Activated CD8-positive, alpha-beta T cell treated with anti-CD3 and anti-CD28 coated beads, Interleukin-2, amount 10 ng/mL, durations not matched to agents 7 days and 5 days (primary cell): Measurements from ENCODE around the gene LMF1. TPM values are rescaled to one million over a fixed set of nuclear protein-coding genes. Genes with fewer than 3 reads are reported as not detected.
"Not testable (repeated sequence)": the region's sequence is repeated elsewhere in the genome, so short reads cannot be mapped to it uniquely, and the experiment has no call there.

Experiments used
- ATAC-seq: fragments of 150-1000 bp; cut with Tn5 transposase; one replicate; pipeline ENCODE4 v1.10.0; 2021; ENCODE audit warnings: moderate library complexity
- CTCF ChIA-PET: fragments of 350-600 bp; sonication (Branson Sonifier 250); formaldehyde crosslinking; loops from one replicate; lab custom pipeline; 2021; ENCODE audit warnings: antibody characterized with exemption; lab: Charles Lee
- POLR2A ChIA-PET: fragments of 350-600 bp; sonication (Branson Sonifier 250); formaldehyde crosslinking; loops from one replicate; lab custom pipeline; 2021; ENCODE audit warnings: antibody characterized with exemption; lab: Charles Lee
- DNase-seq: peaks from one replicate; pipeline ENCODE4 v3.0.0-alpha.2; 2020
- H3K27ac Mint-ChIP-seq: one replicate; pipeline ENCODE4 v1.8.0; 2021; ENCODE audit warnings: mild to moderate bottlenecking, mixed read lengths
- H3K27me3 Mint-ChIP-seq: one replicate; pipeline ENCODE4 v1.8.0; 2021; ENCODE audit warnings: low read depth, mixed read lengths
- H3K36me3 Mint-ChIP-seq: one replicate; pipeline ENCODE4 v1.8.0; 2021; ENCODE audit warnings: low read depth, mixed read lengths
- H3K4me1 Mint-ChIP-seq: one replicate; pipeline ENCODE4 v1.8.0; 2021; ENCODE audit warnings: low read depth, mixed read lengths
- H3K4me3 Mint-ChIP-seq: one replicate; pipeline ENCODE4 v1.8.0; 2021; ENCODE audit warnings: mild to moderate bottlenecking, mixed read lengths
- H3K9me3 Mint-ChIP-seq: one replicate; pipeline ENCODE4 v1.8.0; 2022; ENCODE audit warnings: mixed read lengths; ENCODE audit not compliant: insufficient read depth
- total RNA-seq, 2 experiments: library from RNA; stranded (reverse); gene quantifications; one replicate each; pipeline ENCODE4 v1.2.3, GENCODE V29; 2021

Gene LMF1
- total RNA-seq, 2 experiments from 2014 or later: 14.3 to 17.4 TPM

DNA sequence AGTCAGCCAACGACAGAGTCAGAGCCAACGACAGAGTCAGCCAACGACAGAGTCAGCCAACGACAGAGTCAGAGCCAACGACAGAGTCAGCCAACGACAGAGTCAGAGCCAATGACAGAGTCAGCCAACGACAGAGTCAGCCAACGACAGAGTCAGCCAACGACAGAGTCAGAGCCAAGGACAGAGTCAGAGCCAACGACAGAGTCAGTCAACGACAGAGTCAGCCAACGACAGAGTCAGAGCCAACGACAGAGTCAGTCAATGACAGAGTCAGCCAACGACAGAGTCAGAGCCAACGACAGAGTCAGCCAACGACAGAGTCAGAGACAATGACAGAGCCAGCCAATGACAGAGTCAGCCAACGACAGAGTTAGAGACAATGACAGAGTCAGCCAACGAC is 22.0 kb downstream of the LMF1 start:
- CTCF ChIA-PET, H3K36me3 Mint-ChIP-seq, ATAC-seq, POLR2A ChIA-PET, H3K4me1 Mint-ChIP-seq, DNase-seq, H3K27ac Mint-ChIP-seq, H3K4me3 Mint-ChIP-seq, H3K27me3 Mint-ChIP-seq, H3K9me3 Mint-ChIP-seq: not testable (repeated sequence)

DNA sequence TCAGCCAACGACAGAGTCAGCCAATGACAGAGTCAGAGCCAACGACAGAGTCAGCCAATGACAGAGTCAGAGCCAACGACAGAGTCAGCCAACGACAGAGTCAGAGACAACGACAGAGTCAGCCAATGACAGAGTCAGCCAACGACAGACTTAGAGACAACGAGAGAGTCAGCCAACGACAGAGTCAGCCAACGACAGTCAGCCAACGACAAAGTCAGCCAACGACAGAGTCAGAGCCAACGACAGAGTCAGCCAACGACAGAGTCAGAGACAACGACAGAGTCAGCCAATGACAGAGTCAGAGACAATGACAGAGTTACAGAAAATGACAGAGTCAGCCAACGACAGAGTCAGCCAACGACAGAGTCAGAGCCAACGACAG is 22.9 kb downstream of the LMF1 start:
- CTCF ChIA-PET, H3K9me3 Mint-ChIP-seq, DNase-seq, H3K4me1 Mint-ChIP-seq, H3K27me3 Mint-ChIP-seq, H3K27ac Mint-ChIP-seq, H3K36me3 Mint-ChIP-seq, ATAC-seq, POLR2A ChIA-PET, H3K4me3 Mint-ChIP-seq: not testable (repeated sequence)

DNA sequence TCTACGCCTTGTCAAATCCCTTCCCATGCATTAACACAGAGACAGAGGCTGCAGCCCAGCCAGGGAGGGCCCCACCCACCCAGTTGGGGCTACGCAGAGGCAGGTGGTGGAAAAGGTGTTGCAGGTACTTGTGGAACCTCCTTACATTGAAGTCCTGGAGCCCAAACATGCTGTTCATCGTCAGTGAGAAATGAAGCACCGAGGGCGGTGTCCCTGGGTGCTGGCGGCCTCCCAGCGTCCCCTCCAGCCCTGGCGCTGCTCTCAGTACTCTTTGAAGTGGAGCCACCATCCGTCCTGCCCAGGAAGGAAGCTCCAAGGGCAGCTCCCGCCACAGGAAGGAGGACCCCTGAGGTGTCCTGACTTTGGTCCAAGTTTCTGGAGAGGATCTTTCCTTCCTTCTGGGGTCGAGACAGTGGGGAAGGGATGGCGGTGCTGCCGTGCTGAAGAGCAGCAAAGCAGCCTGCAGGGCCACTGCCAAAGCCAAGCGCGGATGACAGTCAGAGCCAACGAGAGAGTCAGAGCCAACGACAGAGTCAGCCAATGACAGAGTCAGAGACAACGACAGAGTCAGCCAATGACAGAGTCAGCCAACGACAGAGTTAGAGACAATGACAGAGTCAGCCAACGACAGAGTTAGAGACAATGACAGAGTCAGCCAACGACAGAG is 23.4 kb downstream of the LMF1 start:
- no peak for ATAC-seq
- Mint-ChIP-seq H3K27me3 (no peaks in the 10 kb centered on the region), H3K36me3 (peaks cover 10% of the 10 kb centered on the region), H3K4me3 (no peak overlapping the region), H3K9me3 (peaks cover 4% of the 10 kb centered on the region), H3K27ac (no peak overlapping the region), H3K4me1 (no peaks in the 10 kb centered on the region)
- ChIA-PET CTCF (no interaction called here), POLR2A (no interaction called here)
- no peak for DNase-seq

DNA sequence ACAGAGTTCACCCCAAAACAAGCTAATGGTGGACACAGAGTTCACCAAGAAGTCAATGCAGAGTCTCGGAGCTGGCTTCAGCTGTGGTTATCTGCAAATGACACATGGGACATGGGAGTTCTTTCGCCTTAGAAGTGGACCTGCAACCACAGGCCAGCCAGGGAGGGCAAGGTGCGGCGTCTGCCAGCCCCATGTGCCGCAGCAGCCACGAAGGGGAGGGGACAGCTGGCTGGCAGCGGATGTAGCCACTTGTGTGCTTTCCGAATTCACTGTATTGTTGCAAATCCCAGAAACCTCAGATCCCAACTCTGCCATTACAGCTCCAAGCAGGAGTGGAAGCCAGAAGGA is 24.8 kb downstream of the LMF1 start:
- Mint-ChIP-seq H3K4me1 (no peaks in the 10 kb centered on the region), H3K36me3 (peaks cover 21% of the 10 kb centered on the region), H3K27me3 (no peaks in the 10 kb centered on the region), H3K27ac (no peak overlapping the region), H3K4me3 (no peak overlapping the region), H3K9me3 (peaks cover 12% of the 10 kb centered on the region)
- DNase-seq (no peak), ATAC-seq (no peak)
- ChIA-PET POLR2A (no interaction called here), CTCF (no interaction called here)

DNA sequence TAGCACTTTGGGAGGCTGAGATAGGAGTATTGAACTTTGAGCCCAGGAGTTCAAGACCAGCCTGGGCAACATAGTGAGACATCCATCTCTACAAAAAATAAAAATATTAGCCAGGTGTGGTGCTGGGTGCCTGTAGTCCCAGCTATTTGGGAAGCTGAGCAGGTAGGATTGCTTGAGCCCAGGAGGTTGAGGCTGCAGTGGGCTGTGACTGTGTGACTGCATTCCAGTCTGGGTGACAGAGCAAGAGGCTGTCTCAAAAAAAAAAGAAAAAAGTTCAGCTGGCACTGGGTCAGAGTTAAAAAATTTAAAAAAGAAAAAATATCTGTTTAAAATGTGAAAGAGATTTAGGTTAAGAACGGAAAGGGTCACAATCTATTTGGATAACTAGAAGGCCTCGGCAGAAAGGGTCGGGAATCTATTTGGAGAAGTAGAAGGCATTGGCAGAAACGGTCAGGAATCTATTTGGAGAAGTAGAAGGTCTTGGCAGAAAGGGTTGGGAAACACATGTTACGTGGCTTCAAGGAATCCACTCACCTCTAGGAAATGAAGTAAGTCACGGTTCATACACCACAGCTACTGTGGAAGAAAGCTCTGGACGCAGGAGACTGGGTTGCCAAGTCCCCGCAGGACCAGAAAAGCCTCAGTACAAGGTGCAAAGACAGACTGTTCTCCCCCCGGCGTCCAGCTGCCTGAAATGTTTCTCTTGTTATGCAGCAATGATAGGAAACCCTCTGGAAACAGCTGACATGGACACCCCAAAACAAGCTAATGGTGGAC is 25.3 kb downstream of the LMF1 start:
- Mint-ChIP-seq H3K4me3 (no peak overlapping the region), H3K27ac (no peak overlapping the region)
- no peak for DNase-seq

DNA sequence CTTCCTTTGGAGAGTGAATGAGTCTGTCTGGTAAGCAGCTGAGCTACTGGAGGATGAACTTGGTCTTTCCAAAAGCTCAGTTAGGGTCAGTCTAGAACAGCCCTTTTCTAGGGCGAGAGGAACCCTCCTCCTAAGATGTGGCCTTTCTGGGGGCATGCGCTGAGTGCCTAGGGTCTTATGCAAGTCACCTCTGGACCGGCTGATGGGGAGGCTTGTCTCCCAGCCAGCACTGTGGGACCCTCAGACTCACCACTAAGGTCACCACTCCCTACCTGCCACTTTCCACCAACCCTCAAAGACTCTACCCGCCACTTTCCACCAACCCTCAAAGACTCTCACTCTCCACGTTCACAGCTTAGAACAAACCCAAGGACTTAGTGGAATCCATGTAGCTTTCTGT is 26.8 kb downstream of the LMF1 start:
- no peak overlapping the region for H3K27ac Mint-ChIP-seq
- no peak for DNase-seq
- POLR2A ChIA-PET: no interaction called here
- peaks cover 24% of the 10 kb centered on the region for H3K36me3 Mint-ChIP-seq
- H3K4me3 Mint-ChIP-seq: no peak overlapping the region
- CTCF ChIA-PET: no interaction called here
- no peak for ATAC-seq
- no peaks in the 10 kb centered on the region for H3K27me3 Mint-ChIP-seq
- H3K4me1 Mint-ChIP-seq: peaks cover 1% of the 10 kb centered on the region
- H3K9me3 Mint-ChIP-seq: peaks cover 12% of the 10 kb centered on the region

More for the DNA sequence above, 25.3 kb downstream of the LMF1 start:
- H3K4me1 Mint-ChIP-seq: peaks cover 1% of the 10 kb centered on the region
- H3K27me3 Mint-ChIP-seq: no peaks in the 10 kb centered on the region
- CTCF ChIA-PET: no interaction called here
- no peak for ATAC-seq
- POLR2A ChIA-PET: no interaction called here
- peaks cover 12% of the 10 kb centered on the region for H3K9me3 Mint-ChIP-seq
- H3K36me3 Mint-ChIP-seq: peaks cover 24% of the 10 kb centered on the region

DNA sequence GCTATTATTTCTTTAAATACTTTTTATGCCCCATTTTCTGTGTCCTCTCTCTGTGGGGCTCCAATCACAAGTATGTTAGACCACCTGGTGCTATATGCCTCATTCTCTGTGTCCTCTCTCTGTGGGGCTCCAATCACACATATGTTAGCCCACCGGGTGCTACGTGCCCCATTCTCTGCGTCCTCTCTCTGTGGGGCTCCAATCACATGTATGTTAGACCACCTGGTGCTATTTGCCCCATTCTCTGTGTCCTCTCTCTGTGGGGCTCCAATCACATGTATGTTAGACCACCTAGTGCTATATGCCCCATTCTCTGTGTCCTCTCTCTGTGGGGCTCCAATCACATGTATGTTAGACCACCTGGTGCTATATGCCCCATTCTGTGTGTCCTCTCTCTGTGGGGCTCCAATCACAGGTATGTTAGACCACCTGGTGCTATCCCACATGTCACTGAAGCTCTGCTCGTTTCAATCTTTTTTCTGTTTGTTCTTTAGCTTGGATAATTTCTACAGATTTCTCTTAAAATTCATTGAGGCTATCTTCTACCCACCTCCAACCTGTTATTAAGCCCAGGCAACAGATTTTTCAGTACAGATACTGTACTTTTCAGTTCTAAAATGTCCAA is 28.2 kb downstream of the LMF1 start:
- DNase-seq (no peak), ATAC-seq (no peak)
- peaks cover 12% of the 10 kb centered on the region for H3K9me3 Mint-ChIP-seq
- H3K4me3 Mint-ChIP-seq: no peak overlapping the region
- H3K36me3 Mint-ChIP-seq: peaks cover 24% of the 10 kb centered on the region
- ChIA-PET CTCF (no interaction called here), POLR2A (no interaction called here)
- H3K27ac Mint-ChIP-seq: no peak overlapping the region
- peaks cover 1% of the 10 kb centered on the region for H3K4me1 Mint-ChIP-seq
- H3K27me3 Mint-ChIP-seq: no peaks in the 10 kb centered on the region

DNA sequence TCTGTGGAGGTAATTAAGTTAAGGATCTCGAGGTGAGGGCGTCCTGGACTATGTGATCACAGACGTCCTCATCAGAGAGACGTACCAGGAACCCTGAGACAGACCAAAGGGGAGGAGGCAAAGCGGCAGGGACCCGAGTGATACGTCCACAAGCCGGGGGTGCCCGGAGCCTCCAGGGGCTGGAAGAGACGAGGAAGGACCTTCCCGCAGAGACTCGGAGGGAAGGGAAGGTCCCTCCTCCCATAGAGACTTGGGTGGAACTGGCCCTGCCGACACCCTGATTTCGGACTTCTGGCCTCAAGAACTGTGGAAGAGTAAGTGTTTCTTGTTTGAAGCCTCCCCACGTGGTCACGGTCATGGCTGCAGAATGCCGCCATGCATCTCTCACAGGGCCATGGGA is 30.8 kb downstream of the LMF1 start:
- ChIA-PET POLR2A (no interaction called here), CTCF (no interaction called here)
- ATAC-seq (no peak), DNase-seq (no peak)
- Mint-ChIP-seq H3K27ac (no peak overlapping the region), H3K27me3 (no peaks in the 10 kb centered on the region), H3K9me3 (peaks cover 12% of the 10 kb centered on the region), H3K36me3 (peaks cover 19% of the 10 kb centered on the region), H3K4me1 (peaks cover 1% of the 10 kb centered on the region), H3K4me3 (no peak overlapping the region)

DNA sequence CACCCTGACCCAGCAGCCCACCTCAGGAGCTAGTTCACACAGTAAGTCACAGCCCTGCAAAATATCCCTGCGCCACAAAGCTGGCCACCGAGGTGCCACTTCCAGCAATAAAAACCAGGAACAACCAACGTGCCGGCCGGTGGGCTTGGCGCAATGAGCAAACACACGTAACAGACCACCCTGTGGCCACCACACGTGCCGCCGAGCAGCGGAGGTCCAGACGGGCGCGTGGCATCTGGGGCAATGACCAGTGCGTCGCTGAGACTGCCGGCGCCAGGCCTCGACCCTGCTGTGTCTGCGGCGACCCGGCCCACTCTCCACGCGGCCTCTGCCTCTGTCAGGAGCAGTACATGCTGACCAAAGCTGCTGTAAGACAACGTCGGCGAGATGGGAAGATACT is 31.5 kb downstream of the LMF1 start:
- peaks cover 1% of the 10 kb centered on the region for H3K4me1 Mint-ChIP-seq
- H3K27ac Mint-ChIP-seq: no peak overlapping the region
- no peak for DNase-seq
- H3K4me3 Mint-ChIP-seq: no peak overlapping the region
- ChIA-PET POLR2A (no interaction called here), CTCF (no interaction called here)
- peaks cover 12% of the 10 kb centered on the region for H3K9me3 Mint-ChIP-seq
- no peak for ATAC-seq
- peaks cover 19% of the 10 kb centered on the region for H3K36me3 Mint-ChIP-seq
- no peaks in the 10 kb centered on the region for H3K27me3 Mint-ChIP-seq

DNA sequence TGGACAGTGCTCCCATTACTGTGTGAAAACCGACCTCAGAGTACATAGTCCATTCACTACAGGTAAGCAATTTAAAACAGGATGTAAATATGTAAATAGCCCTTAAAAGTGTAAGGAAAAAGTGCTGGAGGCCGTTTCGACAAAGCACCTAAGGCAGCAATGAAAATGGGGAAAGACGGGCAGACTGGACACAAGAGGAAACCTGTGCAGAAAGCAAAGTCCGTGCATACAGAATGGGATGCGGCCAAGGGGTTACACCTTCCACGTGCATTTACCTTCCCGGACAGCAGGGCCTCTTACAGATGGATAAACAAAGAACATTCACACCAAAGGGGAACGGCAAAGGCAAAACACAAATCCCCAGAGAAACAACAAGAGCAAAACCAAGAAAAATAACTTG is 32.0 kb downstream of the LMF1 start:
- Mint-ChIP-seq H3K36me3 (peaks cover 18% of the 10 kb centered on the region), H3K27me3 (no peaks in the 10 kb centered on the region), H3K27ac (no peak overlapping the region), H3K4me3 (no peak overlapping the region), H3K9me3 (peaks cover 12% of the 10 kb centered on the region), H3K4me1 (peaks cover 1% of the 10 kb centered on the region)
- DNase-seq: no peak
- no peak for ATAC-seq
- POLR2A ChIA-PET: no interaction called here
- CTCF ChIA-PET: no interaction called here

DNA sequence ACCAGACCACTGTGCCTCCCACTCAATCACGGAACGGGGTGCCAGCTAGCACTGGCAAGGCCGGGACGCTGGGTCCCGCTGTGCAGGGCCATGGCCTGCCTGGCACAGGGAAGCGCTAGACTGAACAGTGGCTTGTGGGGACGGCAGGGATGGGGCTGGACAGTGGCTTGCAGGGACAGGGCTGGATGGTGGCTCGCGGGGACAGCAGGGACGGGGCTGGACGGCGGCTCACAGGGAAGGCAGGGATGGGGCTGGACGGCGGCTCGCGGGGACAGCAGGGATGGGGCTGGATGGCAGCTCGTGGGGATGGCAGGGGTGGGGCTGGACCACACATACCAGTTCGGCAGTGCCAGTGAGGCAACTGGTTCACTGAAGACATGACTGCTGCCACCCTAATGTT is 32.6 kb downstream of the LMF1 start:
- Mint-ChIP-seq H3K4me3 (no peak overlapping the region), H3K27ac (no peak overlapping the region), H3K27me3 (no peaks in the 10 kb centered on the region), H3K36me3 (peaks cover 16% of the 10 kb centered on the region), H3K4me1 (peaks cover 1% of the 10 kb centered on the region), H3K9me3 (peaks cover 12% of the 10 kb centered on the region)
- no peak for DNase-seq
- no peak for ATAC-seq
- CTCF ChIA-PET: no interaction called here
- POLR2A ChIA-PET: interaction anchor here (0.6 kb wide), 1 partner anchor 273 kb away, joined by 3 read pairs; no protein-coding TSS in a partner anchor

DNA sequence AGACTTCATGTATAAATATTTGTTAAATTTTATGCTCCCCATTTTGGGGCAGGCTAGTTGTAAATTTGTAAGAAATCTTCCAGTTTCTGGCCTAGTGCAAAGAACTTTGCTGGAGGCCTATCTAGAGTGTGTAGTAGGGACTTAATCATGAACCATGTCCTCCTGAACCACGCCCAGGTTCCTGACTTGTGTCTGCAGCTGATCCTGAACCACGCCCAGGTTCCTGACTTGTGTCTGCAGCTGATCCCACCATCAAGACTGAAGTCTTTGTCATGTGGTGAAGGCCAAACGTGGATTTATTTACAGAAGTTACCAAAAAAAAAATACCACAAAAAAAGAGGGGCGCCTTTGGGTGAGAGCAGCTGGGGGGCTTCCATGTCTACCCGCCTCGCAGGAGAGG is 33.1 kb downstream of the LMF1 start:
- DNase-seq (no peak), ATAC-seq (no peak)
- Mint-ChIP-seq H3K4me3 (no peak overlapping the region), H3K27ac (no peak overlapping the region), H3K9me3 (peaks cover 10% of the 10 kb centered on the region), H3K36me3 (peaks cover 15% of the 10 kb centered on the region), H3K4me1 (peaks cover 1% of the 10 kb centered on the region), H3K27me3 (no peaks in the 10 kb centered on the region)
- ChIA-PET POLR2A (interaction anchor here (0.6 kb wide), 1 partner anchor 273 kb away, joined by 3 read pairs; no protein-coding TSS in a partner anchor), CTCF (no interaction called here)
